GM04504 (cell line): Measurements from ENCODE around the gene WNK4.

Source experiments
- DNase-seq: peaks from one replicate; pipeline ENCODE4 v3.0.0-alpha.2; 2012; ENCODE audit warnings: low read depth

WNK4 gene

DNA sequence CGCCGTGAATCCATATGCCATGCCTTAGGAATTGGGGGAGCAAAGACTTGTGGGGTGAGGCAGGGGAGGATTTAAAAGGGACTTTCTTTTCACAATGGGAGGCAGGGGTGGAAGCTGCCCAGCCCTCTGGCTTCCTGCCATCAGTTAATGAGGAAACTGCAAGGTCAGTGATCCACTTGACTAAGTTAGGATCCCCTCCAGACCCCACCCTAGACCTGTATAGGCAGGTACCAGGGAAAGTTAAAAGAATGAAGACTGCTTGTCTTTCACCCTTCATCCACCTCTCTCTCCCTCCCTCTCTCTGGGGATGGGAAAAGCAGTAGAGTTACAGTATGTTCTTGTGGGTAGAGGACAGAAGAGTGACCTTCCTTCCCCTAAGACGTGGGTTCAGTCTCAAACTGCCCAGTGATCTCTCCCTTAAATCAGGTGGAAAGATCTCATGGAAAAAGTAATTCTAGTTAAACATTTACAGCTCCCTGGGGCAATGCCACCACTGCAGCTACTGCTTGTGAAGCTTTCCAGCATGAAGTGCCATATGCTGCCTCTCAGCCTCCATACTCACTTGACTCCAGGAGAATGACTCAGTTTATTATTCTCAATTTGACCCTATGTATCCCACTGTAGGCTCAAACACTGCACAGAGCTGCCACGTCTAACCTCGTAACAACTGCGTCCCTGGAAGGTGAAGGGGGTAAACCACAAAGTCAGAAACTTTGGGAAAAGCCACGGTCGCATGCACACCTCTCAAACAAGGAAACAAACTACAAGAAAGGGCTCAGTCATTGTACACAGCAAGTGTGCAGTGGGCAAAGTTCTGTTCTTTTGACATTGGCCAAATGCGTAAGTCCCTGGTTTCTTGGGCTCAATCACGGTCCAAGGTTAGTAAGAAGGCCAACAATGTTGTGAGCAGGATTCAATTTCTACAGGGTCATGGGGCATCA, 16.9 kb downstream of the WNK4 start:
- no peak for DNase-seq

DNA sequence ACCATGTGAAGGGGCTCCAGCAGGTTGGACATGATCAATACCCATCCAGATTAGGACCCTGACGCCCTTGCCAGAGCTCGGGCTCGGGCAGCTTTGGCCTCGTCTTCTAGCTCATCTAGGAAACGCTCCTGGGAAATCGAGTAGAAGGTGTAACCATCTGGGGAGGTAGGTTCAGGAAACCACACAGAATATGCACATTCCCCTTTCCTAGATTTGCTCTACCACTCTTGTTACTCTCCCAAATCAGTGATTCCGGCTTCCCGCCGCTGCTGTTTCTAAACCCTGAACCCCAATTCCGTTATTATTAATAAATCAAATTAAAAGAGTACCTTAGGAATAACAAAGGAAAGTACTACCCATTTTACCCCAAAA, 17.6 kb downstream of the WNK4 start:
- no peak for DNase-seq

DNA sequence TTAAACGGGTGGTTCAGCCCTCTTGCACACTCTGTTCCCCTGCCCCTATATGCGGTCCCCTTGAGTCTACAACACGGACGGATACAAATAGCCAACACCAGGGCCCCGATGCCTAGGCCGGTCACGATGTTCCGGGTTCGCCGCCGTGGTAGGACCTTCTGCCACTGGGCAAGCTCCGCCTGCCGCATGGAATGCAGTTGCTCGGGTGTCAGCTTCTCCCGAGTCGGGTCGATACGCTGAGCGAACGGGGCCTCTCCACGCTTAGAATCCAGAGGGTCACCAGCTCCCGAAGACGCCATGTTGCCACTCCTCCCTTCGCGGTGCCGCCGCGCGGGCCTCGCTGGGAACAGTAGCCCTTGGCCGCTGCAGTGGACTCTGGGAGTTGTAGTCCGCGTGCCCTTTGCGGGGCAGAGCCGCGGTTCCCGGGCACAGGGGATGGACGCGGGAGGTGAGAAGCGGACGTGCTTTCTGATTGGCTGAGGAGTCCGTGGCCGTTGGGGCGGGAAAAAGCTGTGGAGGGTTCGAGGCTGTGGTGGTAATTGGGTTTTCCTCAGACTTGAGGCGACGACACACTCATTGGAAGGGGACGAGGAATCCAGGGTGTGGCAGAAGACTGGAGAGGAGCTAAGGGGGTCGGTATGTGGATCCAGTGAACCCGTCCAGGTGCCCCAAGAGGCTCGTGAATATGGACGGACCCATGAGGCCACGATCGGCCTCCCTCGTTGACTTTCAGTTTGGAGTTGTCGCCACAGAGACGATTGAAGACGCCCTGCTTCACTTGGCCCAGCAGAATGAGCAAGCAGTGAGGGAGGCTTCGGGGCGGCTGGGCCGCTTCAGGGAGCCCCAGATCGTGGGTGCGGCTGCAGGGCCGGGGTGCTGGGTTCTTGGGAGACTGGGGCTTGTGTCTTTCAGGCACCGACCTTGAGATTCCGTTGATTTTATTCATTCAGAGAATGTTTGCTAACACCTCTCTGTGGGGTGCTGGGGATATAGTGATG, 18.3 kb downstream of the WNK4 start, which contains the start of the genes CNTD1 and COA3:
TSS of gene CNTD1 (plus strand) at position 479 of the 998 bp plus-strand sequence. CDS start at position 686, 207 bp downstream.
TSS of gene COA3 (minus strand) at position 322 of the 998 bp plus-strand sequence. CDS start at position 299, 23 bp downstream.
- peak; percentile 65 for DNase-seq

DNA sequence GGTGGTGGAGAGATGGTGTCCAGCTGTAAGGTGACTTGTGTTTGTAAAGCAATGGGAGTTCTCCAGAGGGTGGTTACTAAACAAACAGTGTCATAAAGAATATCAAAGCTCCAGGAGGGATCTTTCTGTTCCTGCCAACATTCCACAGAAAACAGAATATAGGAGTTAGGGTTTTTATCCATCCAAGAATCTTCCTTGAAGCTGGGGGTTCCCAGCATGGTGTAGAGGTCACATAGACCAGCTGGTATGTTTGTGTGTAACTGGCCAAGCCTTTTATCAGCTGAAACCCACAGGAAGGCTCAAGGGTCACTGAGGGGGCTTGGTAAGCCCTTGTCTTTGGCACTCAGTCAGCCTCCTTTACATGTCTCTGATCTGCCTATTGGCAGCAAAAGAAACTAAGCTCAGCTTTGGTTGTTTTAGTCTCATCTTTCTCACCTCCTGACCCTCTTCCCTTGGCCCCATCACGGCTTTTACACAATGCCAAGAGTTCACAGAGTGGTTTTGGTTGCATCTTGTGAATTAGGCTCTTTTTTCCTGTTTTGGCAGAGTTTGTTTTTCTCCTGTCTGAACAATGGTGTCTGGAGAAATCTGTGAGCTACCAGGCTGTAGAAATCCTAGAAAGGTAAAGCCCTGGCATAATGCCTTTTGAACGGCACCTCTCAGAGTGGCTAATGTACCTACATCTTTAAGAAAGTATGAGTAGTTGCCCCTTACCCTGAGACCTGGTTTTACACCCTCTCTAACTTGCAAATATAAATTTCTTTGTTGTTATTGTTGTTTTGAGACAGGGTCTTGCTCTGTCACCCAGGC, 22.9 kb downstream of the WNK4 start:
- no peak for DNase-seq

DNA sequence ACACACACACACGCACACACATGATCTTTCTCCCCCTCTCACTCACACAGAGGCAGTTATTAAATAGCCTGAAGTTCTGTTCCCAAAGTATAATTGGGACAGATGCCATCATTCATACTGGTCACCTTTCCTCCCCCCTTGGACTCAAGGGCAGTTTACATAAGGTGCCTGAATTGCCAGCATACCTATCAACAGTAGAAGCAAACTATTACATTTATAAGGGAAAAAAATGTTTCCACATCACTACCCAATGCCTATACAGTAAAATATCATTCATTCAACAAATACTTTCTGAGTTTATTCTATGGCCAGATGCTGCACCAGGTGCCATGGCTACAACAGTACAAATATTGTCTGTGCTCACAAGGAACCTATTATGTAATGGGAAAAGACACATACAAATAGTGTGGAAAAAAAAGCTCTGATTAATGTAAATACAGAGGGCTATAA, 24.5 kb downstream of the WNK4 start:
- DNase-seq: no peak

DNA sequence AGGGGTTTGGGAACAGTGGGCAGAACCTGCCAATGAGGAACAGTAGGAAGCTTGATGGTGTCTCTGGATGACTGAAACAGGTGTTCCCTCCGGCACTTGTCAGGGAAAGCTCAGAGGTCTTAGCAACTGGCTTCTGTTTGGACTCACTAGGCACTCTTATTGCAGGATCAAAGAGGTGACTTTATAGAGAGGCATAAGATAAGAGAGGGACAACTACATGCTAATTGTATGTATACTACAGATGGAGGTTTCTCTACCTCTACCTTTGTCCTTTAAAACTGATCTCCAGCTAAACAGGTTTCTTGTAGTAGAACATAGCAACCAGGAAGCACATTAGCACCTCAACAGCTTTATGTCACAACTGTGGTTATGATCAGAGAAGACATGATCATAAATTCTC, 25.8 kb downstream of the WNK4 start:
- DNase-seq: no peak

DNA sequence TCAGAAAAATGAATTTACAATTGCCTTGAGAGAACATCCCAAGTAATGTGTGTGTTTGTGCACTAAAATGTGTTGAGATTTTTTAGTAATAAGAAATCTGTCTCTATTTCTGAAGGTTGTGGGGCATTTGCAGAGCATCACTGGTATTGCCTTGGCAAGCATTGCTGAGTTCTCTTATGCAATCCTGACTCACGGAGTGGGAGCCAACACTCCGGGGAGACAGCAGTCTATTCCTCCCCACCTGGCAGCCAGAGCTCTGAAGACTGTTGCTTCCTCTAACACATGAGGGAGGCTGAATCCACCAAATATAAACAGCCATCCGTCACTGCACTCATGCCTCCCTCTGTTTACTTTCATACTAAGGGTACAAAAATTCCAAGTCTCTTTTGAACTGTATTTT, 28.8 kb downstream of the WNK4 start:
- DNase-seq: peak; percentile 88

DNA sequence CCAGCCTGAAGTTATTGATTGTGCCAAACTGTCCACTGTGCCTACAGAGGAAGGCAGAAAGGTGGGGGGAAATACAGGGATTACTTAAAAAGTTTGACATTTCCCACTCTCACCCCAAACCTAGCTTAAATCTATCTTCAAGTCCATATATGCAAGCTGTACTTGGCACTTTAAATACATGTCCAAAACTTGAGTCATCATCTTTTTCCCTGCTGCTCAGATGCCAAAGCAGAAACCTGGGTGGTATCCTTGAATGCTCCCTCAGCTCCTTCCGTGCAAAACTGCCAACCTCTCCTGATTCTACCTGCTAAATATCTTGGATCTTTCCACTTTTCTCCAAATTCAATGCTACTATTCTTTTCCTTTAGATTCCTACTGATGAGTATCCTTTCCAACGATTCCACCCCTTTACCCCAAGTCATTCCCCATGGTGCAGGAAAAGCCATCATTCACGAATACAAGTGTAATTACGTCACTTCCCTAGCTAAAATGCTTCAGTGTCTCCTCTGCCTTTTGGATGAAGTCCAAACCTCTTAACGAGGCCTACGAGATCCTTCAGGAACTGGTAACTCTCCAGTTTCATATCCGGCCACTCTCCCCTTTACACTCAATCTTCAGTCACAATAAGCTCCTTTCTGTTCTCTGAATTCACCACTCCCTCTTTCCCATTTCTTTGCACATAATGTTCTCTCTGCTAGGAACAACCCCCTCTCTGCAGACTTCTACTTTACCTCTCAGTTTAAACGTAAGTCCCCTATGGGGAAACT, 34.4 kb downstream of the WNK4 start:
- DNase-seq: peak; percentile 85

DNA sequence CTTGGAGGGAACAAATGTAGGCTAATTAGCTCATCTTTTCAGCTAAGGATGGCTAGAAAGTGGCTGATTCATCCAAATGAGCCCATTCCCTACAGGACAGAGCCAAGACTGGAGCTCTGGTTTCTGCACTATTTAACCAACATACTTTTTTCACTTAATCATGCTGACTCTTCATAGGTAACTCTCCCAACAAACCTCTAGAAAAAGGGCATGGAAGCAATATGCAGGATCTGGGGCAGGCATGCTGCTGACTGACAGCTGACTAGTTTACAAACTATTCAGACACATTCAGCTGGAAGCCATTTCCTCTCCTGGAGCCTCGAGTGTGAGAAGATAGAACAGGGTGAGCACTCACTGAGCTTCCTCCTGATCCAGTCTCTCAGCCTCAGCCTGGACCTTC, 37.5 kb downstream of the WNK4 start:
- no peak for DNase-seq

DNA sequence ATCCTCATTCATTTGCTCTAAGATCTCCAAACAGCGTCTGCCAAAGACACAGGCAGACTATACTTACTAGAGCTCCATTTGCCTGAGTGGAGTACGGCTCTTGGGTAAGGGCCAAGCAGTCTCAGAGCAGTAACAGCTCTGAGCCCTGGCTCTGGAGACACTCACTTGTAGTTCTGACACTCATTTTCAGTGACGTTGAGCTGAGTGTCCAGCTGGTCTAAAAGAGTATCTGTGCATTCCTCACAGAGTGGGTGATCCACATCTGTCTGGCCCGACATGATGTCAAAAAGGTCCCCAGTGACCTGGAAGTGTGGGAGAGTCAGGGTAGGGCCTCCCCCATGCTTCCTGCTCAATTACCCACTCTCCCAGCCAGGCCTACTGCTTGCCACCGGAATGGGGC, 38.0 kb downstream of the WNK4 start:
- no peak for DNase-seq

DNA sequence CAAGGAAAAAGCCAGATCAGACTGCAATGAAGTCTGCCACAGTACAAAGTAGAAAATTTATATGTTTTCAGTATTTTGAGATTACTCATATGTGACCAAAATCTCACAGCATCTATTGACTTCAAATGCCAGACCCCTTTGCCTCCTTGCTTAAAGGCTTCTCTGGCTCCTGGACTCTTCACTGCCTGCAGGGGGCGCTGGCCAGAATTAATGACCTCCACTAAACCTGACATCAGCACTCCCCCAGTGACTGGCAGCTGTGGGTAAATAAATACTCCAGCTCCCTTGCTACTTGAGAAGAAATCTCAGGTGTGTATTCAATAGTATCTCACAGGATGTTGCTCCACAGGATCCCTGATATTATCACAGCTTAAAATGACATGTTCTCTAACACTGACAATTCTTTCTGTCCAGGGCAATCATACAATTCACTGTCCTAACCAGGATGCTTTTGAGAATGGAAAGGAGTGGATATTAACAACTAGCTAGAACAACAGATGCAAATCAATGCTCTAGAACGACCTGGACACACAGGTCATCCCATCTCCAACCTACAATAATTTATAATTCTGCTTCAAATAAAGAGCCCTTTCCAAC, 39.6 kb downstream of the WNK4 start:
- no peak for DNase-seq

DNA sequence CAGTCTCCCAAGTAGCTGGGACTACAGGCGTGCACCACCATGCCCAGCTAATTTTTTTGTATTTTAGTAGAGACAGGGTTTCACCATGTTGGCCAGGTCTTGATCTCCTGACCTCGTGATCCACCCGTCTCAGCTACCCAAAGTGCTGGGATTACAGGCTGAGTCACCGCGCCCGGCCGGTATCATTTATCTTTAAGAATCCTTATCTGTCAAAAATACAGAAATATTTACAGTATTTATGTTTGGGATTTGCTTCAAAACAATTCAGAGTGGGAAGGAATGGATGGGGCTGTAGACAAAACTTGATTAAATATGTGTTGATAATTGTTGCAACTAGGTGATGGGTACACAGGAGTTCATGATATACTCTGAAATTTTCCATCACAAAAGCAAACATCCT, 40.8 kb downstream of the WNK4 start:
- no peak for DNase-seq

DNA sequence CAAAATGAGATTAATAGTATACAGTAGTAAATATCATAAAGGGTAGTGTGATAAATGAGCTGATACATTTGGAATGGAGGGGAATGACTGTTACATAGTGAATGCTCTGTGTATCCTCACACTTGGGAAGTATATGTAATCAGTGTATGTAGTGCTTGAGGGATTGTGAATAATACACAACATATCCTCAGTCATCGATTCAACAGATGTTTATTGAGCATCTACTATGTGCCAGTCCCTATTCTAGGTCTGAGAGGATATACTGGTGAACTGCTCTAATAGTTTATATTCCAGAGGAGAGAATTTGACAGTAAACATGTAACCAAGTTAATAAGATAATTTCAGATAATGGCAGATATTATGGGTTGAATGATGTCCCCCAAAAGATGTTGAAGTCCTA, 47.1 kb downstream of the WNK4 start:
- DNase-seq: no peak

DNA sequence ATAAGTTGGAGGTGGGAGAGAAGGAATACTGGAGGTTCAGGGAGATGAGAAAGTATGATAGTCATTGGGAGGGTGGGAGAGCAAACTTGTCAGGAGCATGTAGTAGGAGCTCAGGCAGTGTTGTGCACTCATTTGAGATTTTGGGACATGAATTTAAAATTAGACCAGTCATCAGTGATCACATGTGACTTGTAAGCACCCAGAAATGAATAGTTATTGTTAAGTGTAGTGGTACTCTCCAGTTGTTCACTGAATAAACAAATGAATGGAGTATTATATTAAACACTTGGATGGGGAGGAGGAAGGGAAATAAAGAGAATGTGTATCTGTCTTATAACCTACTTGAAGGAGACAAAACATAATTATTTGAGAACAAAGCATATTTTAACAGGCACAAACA, 50.6 kb downstream of the WNK4 start:
- DNase-seq: no peak

DNA sequence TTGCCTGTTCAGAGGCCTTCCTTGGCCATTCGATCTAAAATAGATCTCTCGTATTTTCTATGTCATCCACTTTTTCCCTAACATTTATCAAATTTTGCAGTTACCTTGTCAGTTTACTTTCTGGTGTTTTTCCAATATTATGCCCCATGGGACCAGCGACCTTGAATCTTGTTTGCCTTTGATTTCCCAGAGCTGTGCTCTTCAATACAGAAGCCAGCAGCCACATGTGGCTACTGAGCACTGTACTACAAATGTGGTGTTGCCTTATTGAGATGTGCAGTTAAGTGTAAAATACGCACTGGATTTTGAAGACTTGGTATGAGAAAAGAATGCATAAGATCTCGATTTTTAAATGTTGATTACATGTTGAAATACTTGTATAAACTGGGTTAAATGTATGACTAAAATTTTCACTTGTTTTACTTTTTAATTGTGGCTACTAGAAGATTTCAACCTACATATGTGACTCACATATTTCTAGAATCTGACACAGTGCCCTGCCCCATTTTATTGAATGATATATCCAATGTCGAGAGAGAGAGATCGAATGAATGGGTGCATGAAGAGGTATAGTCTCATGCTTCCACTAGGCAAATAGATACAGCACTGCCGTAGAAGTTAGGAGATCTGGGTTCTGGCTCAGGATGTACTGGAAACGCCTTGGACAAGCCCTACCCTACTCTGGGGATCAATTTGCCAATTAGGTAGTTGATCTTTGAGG, 52.0 kb downstream of the WNK4 start:
- DNase-seq: no peak

DNA sequence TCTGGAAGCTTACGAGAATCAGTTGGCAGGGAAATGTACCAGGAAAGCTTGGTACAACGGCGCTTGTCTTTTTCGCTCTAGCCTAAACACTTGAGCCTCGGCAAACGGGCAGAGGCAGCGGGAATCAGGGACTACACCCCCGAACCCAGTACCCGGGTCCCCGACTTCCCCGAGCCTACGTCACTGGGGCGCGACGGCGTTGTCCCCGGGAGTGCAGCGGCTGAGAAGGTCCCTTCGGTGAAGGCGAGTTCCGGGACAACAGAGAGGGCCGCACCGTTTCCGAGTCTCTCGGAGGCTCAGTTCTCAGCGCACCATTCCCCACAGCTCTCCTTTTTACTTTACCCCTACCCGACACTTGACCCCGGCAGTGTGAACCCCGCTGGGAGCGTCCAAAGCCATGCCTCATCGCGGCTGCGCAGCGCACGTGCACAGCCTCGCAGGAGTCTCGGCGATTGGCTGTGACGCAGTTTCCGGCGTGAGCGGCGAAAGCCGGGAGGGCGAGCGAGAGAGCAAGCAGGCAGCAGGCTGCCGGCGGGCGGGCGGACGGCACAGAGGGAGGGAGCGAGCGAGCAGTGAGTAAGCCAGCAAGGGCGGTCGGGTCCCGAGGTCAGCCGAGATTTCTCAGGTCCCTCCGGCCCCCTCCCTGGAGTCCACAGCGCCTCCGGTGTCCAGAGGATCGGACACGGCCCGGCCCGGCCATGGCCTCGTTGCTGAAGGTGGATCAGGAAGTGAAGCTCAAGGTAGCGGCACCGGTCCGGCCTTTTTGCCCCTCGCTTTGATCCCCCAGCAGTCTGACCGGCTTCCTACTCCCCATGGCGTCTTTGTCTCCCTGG, 52.7 kb downstream of the WNK4 start, which contains the start of gene PSME3:
TSS of gene PSME3 (plus strand) at position 464 of the 833 bp plus-strand sequence. CDS start at position 699, 235 bp downstream.
- DNase-seq: peak; percentile 71

DNA sequence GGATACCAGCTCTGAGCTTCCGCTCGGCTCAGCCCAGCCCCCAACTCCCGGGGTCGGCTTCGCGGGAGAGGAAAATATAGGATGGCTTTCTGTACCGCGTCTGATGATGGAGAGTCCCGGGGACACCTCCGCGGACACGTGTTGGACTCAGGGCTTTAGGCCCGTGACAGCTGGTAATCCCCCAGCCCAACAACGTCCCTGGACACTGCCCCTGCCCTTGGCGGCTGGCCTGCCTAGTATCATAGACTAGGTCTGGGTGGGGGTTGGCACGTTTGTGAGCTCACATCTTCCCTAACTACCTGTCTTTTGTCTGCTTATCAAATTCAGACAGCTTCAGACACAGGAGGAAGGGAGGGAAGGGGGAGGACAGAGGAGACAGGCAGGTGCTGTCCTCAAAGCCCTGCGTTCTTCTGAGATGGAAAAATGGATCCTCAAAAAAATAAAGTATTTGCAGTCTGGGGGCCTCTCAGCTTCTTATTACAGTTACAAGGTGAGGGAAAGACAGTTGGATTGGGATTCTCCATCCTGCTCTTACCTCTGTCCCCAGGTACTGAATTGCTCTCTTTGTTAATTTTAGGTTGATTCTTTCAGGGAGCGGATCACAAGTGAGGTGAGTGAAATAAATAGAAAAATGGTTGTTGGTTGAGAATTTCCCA, 53.5 kb downstream of the WNK4 start:
- no peak for DNase-seq

DNA sequence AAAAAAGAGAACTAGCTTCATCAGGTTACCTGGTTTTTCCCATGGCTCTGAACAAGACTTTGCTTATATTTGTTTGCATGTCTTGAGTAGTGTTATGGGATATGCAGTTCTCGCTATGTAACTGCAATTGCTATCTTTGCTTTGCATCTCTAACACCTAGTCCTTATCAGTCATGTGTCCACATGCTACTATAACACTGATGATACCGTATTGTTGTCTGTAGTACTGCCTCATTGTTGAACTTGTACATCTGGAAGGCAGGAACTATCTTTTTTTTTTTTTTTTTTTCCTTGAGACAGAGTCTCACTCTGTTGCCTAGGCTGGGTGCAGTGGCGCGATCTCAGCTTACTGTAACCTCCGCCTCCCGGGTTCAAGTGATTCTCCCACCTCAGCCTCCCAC, 55.3 kb downstream of the WNK4 start:
- DNase-seq: no peak
